ENCODE data around the gene SEMA6A.

DNA sequence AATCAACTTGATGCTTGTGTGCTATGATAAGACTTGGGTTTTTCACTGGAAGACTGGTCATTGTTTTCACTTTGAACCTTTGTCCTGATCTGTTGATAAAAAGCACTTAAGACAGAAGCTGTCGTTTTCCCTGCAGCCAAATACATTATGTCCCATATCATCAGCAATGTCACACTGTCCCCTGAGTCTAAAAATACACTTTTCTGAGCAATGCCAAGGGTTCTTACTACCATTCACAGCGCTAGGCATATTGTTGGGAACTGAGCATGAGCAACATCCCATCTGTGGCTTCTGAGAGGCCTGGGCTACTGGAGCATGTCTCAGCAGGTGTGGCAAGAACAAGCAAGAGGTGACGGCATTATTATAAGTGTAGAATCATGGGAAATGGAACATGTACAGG, 81.8 kb downstream of the SEMA6A start:
- TF ChIP-seq GABPA (IDR thresholded peaks at IDR 0.05 in 1 of 2, conservative IDR thresholded peaks at IDR 0.05 in 1 of 2) (no peak), RAD21 (IDR thresholded peaks at IDR 0.05) (no peak), NR2F2 (IDR thresholded peaks at IDR 0.05) (no peak), EGR1 (IDR thresholded peaks at IDR 0.05; ENCODE audit: low read depth in 2 of 2) (no peak), FOXA1 (IDR thresholded peaks at IDR 0.05) (no peak), YY1 (IDR thresholded peaks at IDR 0.05) (no peak), REST (IDR thresholded peaks at IDR 0.05) (no peak)
- TF ChIP-seq, protein P1, sequence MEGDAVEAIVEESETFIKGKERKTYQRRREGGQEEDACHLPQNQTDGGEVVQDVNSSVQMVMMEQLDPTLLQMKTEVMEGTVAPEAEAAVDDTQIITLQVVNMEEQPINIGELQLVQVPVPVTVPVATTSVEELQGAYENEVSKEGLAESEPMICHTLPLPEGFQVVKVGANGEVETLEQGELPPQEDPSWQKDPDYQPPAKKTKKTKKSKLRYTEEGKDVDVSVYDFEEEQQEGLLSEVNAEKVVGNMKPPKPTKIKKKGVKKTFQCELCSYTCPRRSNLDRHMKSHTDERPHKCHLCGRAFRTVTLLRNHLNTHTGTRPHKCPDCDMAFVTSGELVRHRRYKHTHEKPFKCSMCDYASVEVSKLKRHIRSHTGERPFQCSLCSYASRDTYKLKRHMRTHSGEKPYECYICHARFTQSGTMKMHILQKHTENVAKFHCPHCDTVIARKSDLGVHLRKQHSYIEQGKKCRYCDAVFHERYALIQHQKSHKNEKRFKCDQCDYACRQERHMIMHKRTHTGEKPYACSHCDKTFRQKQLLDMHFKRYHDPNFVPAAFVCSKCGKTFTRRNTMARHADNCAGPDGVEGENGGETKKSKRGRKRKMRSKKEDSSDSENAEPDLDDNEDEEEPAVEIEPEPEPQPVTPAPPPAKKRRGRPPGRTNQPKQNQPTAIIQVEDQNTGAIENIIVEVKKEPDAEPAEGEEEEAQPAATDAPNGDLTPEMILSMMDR (IDR thresholded peaks at IDR 0.05; ENCODE audit: low read depth, low read length, missing input control), result no peak
- TF ChIP-seq, protein P2, sequence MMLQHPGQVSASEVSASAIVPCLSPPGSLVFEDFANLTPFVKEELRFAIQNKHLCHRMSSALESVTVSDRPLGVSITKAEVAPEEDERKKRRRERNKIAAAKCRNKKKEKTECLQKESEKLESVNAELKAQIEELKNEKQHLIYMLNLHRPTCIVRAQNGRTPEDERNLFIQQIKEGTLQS (IDR thresholded peaks at IDR 0.05), result no peak

Measured in liver (tissue), 3 donors.